ENCODE measurements around the gene NXNL1.

Gene NXNL1

DNA sequence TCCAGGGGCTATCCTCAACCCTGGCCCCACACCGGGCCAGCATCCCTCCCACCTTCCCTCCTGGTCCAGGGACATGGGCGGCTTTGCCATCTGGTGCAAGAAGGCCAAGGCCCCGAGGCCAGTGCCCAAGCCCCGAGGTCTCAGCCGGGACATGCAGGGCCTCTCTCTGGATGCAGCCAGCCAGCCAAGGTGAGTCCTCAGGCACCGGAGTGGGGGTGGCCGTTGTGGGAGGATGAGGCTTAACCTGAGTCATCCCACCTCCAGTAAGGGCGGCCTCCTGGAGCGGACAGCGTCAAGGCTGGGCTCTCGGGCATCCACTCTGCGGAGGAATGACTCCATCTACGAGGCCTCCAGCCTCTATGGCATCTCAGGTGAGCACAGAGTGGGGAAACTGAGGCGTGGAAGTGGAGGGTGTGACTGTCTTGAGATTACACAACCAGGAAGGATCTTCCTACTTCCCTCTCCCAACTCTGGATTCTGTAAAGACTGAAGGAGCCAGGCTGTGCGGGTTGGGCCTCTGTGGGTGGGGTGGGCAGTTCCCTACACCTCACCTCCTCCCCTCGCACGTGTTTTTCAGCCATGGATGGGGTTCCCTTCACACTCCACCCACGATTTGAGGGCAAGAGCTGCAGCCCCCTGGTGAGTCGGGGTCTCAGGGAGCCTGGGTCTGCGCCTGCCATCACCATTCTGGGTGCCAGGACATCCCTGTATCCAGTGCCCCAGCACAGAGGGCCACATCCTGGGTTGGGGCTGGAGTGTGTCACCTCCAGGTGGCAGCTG lies 37.1 kb downstream of the NXNL1 start:
- Histone ChIP-seq H3K27me3 (ENCODE audit: control insufficient read depth, insufficient read depth, low read length) (no peaks in the 10 kb centered on the region), H3K9me3 (ENCODE audit: control insufficient read depth, insufficient read depth, low read length) (no peaks in the 10 kb centered on the region), H3K4me3 (ENCODE audit: low read depth, low read length) (no peak overlapping the region), H3K9ac (ENCODE audit: low read depth, low read length) (no peak overlapping the region), H3K4me1 (ENCODE audit: control insufficient read depth, insufficient read depth, low read length) (no peaks in the 10 kb centered on the region), H3K36me3 (ENCODE audit: control insufficient read depth, insufficient read depth, low read length) (no peaks in the 10 kb centered on the region)

DNA sequence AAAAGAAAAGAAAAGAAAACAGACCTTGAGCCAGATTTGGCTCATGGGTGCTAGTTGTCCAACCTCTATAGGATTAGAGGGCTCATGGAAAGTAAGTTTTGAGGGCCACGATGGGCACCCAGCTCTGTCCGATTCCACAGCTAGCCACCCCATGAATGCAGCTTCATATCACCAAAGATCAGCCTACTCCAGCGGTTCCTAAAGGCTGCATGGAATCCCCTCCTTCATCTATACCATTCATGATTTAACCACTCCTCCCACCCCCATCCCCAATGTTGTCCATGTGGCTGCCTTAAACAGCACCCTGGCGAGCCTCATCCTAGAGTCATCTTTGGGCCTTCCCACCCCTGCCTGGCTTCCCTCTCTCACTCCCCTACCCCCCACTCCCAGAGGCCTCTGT lies 38.8 kb downstream of the NXNL1 start:
- Histone ChIP-seq H3K36me3 (ENCODE audit: control insufficient read depth, insufficient read depth, low read length) (no peaks in the 10 kb centered on the region), H3K4me3 (ENCODE audit: low read depth, low read length) (no peak overlapping the region), H3K9ac (ENCODE audit: low read depth, low read length) (no peak overlapping the region), H3K4me1 (ENCODE audit: control insufficient read depth, insufficient read depth, low read length) (no peaks in the 10 kb centered on the region), H3K27me3 (ENCODE audit: control insufficient read depth, insufficient read depth, low read length) (no peaks in the 10 kb centered on the region), H3K9me3 (ENCODE audit: control insufficient read depth, insufficient read depth, low read length) (no peaks in the 10 kb centered on the region)

DNA sequence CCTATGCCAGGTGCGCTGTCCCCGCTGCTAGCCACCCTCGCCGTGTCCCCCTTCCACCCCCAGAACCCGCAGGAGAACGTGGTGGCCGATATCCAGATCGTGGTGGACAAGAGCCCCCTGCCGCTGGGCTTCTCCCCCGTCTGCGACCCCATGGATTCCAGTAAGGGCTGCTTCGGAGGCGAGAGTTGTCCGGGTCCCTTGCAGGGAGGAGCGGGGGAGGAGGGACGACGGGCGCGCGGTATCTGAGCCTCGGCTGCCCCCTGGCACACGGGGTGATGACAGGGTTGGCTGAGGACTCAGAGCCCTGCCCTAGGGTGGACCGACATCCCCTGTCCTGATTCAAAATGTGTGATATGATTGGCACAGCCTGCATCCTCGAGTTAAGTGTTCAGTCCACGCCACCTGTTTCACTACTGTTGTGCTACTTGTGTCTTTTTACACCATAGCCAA lies 40.2 kb downstream of the NXNL1 start:
- Histone ChIP-seq H3K9me3 (ENCODE audit: control insufficient read depth, insufficient read depth, low read length) (no peaks in the 10 kb centered on the region), H3K4me3 (ENCODE audit: low read depth, low read length) (peak overlapping the region; percentile 93), H3K9ac (ENCODE audit: low read depth, low read length) (peak overlapping the region; percentile 54), H3K4me1 (ENCODE audit: control insufficient read depth, insufficient read depth, low read length) (peaks cover 3% of the 10 kb centered on the region), H3K27me3 (ENCODE audit: control insufficient read depth, insufficient read depth, low read length) (no peaks in the 10 kb centered on the region), H3K36me3 (ENCODE audit: control insufficient read depth, insufficient read depth, low read length) (no peaks in the 10 kb centered on the region)

DNA sequence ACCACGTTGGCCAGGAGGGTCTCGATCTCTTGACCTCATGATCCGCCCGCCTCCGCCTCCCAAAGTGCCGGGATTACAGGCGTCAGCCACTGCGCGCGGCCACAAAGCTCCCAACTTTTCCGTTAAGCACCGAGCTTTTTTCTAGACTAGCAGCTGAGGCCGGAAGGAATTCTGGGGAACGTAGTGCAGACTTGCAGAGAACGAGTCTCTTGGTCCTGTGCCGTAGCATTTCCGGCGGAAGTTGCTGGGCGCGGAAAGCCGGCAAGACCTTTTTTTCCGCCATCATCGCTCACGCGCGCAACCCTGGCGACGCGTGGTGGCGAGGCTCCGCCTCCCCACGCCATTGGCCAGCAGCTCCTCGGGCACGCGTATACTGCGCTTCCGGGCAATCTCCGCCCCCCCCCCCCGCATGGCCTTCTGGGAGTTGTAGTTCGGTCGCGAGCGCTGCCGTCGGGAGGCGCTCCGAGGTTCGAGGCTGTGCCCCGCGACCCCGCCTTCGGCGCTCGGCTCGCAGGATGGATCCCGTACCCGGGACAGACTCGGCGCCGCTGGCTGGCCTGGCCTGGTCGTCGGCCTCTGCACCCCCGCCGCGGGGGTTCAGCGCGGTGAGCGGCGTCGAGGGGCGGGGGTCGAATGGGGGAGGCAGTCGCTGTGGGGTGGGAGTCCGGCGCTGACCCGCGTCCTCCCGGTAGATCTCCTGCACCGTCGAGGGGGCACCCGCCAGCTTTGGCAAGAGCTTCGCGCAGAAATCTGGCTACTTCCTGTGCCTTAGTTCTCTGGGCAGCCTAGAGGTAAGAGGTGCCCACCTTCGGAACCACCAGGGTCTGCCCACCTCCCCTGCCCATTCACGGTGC lies 40.9 kb downstream of the NXNL1 start, which contains the start of gene MVB12A:
Gene MVB12A (plus strand): TSS at position 427 of the 854 bp plus-strand sequence. CDS start 89 bp downstream, at position 516.
- H3K4me1 ChIP-seq (ENCODE audit: control insufficient read depth, insufficient read depth, low read length): peaks cover 4% of the 10 kb centered on the region
- H3K9me3 ChIP-seq (ENCODE audit: control insufficient read depth, insufficient read depth, low read length): no peaks in the 10 kb centered on the region
- no peaks in the 10 kb centered on the region for H3K27me3 ChIP-seq (ENCODE audit: control insufficient read depth, insufficient read depth, low read length)
- peak within 1 kb of the TSS; percentile 78 for H3K9ac ChIP-seq (ENCODE audit: low read depth, low read length)
- peak within 1 kb of the TSS; percentile 93 for H3K4me3 ChIP-seq (ENCODE audit: low read depth, low read length)
- no peaks in the 10 kb centered on the region for H3K36me3 ChIP-seq (ENCODE audit: control insufficient read depth, insufficient read depth, low read length)

DNA sequence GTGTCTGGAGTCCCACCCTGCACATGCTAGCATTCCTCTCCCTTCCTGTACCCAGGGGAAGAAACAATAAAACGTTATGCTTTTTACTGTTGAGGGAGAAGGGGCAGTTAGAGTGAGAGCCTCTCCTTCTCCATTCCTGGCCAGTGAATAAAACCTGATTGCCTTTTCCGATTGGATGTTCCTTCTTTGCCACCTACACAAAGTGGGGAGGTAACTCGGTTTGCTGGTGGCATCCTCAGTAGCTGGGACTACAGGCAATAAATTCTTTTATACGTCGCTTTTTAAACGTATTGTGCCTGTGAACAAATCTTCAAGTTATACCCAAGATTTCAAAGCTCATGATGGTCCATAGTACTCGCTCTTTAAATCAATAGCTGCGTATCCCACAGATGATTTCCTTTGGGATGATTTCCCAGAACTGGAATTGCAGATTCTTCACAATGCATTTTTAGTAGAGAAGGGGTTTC lies 41.5 kb downstream of the NXNL1 start:
- no peaks in the 10 kb centered on the region for H3K9me3 ChIP-seq (ENCODE audit: control insufficient read depth, insufficient read depth, low read length)
- H3K36me3 ChIP-seq (ENCODE audit: control insufficient read depth, insufficient read depth, low read length): no peaks in the 10 kb centered on the region
- peaks cover 7% of the 10 kb centered on the region for H3K4me1 ChIP-seq (ENCODE audit: control insufficient read depth, insufficient read depth, low read length)
- no peaks in the 10 kb centered on the region for H3K27me3 ChIP-seq (ENCODE audit: control insufficient read depth, insufficient read depth, low read length)
- peak overlapping the region; percentile 78 for H3K9ac ChIP-seq (ENCODE audit: low read depth, low read length)
- H3K4me3 ChIP-seq (ENCODE audit: low read depth, low read length): peak overlapping the region; percentile 53

DNA sequence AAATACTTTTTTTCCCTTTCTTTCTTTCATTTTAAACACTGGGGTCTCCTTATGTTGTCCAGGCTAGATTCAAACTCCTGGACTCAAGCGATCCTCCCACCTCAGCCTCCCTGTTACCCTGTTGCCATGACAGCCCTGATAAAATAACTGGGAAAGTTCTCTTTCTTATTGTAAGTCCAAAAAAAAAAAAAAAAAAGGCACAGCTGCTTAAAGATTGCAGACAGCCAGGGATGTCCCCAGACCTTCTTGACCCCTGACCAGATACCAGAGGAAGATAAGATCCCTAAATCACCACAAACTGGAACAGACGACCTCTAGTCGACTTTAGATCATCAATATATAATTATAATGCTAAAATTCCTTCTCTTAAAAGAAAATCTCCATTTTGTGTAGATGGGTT lies 42.0 kb downstream of the NXNL1 start:
- peaks cover 1% of the 10 kb centered on the region for H3K27me3 ChIP-seq (ENCODE audit: control insufficient read depth, insufficient read depth, low read length)
- H3K9ac ChIP-seq (ENCODE audit: low read depth, low read length): no peak overlapping the region
- peaks cover 7% of the 10 kb centered on the region for H3K4me1 ChIP-seq (ENCODE audit: control insufficient read depth, insufficient read depth, low read length)
- peak overlapping the region; percentile 53 for H3K4me3 ChIP-seq (ENCODE audit: low read depth, low read length)
- no peaks in the 10 kb centered on the region for H3K9me3 ChIP-seq (ENCODE audit: control insufficient read depth, insufficient read depth, low read length)
- H3K36me3 ChIP-seq (ENCODE audit: control insufficient read depth, insufficient read depth, low read length): no peaks in the 10 kb centered on the region

DNA sequence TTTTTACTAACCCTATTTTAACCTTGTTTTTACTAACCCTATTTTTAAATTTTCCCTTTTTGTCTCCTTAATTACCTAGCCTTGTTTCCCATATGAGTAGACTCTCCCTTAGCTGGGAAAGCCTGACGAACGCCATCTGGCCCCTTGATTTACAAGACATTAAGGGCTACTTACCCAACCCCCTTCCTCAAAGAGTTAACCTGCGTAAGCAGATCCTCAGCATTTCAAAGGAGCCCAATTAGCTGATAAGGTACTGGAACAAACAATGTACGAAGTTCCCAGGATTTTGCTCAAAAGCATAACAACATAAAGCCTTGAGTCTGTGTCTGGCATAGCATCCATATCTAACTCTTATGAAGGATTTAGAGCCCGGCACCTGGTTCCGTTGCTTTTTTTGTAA lies 45.6 kb downstream of the NXNL1 start:
- peaks cover 11% of the 10 kb centered on the region for H3K4me1 ChIP-seq (ENCODE audit: control insufficient read depth, insufficient read depth, low read length)
- peaks cover 3% of the 10 kb centered on the region for H3K27me3 ChIP-seq (ENCODE audit: control insufficient read depth, insufficient read depth, low read length)
- H3K36me3 ChIP-seq (ENCODE audit: control insufficient read depth, insufficient read depth, low read length): no peaks in the 10 kb centered on the region
- no peak overlapping the region for H3K9ac ChIP-seq (ENCODE audit: low read depth, low read length)
- peak overlapping the region; percentile 27 for H3K4me3 ChIP-seq (ENCODE audit: low read depth, low read length)
- no peaks in the 10 kb centered on the region for H3K9me3 ChIP-seq (ENCODE audit: control insufficient read depth, insufficient read depth, low read length)

DNA sequence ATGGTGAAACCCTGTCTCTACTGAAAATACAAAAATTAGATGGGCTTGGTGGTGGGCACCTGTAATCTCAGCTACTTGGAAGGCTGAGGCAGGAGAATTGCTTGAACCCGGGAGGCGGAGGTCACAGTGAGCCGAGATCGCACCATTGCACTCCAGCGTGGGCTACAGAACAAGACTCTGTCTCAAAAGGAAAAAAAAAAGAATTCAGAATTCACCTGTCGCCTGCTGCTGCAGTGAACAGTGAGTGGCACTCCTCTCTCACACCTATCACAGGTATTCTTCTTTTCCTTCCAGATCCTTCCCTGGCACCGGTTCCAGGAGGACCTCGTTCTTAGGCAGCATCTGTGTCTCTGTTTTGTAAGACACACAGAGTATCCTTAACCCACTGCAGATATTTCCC lies 46.6 kb downstream of the NXNL1 start:
- H3K4me1 ChIP-seq (ENCODE audit: control insufficient read depth, insufficient read depth, low read length): peaks cover 11% of the 10 kb centered on the region
- H3K36me3 ChIP-seq (ENCODE audit: control insufficient read depth, insufficient read depth, low read length): no peaks in the 10 kb centered on the region
- H3K27me3 ChIP-seq (ENCODE audit: control insufficient read depth, insufficient read depth, low read length): peaks cover 3% of the 10 kb centered on the region
- H3K9me3 ChIP-seq (ENCODE audit: control insufficient read depth, insufficient read depth, low read length): no peaks in the 10 kb centered on the region
- H3K9ac ChIP-seq (ENCODE audit: low read depth, low read length): no peak overlapping the region
- no peak overlapping the region for H3K4me3 ChIP-seq (ENCODE audit: low read depth, low read length)

DNA sequence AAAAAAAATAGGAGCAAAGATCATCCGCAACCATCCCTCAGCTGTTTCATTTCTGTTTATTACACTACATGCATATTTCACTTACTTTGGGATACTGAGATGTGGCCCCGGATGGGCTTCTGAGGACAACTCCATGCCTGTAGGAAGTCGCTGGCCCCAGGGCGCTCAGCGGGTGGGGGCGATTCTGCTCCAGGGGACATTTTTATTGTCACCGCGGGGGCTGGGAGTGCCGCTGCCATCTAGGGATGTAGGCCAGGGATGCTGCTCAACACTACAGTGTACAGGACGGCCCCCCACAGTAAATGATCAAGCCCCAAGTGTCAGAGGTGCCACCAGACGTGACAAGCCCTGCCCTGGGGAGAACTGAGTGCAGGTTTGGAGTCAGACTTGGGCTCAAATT lies 48.9 kb downstream of the NXNL1 start:
- H3K27me3 ChIP-seq (ENCODE audit: control insufficient read depth, insufficient read depth, low read length): peaks cover 3% of the 10 kb centered on the region
- no peak overlapping the region for H3K4me3 ChIP-seq (ENCODE audit: low read depth, low read length)
- H3K36me3 ChIP-seq (ENCODE audit: control insufficient read depth, insufficient read depth, low read length): no peaks in the 10 kb centered on the region
- no peak overlapping the region for H3K9ac ChIP-seq (ENCODE audit: low read depth, low read length)
- H3K4me1 ChIP-seq (ENCODE audit: control insufficient read depth, insufficient read depth, low read length): peaks cover 11% of the 10 kb centered on the region
- H3K9me3 ChIP-seq (ENCODE audit: control insufficient read depth, insufficient read depth, low read length): no peaks in the 10 kb centered on the region

DNA sequence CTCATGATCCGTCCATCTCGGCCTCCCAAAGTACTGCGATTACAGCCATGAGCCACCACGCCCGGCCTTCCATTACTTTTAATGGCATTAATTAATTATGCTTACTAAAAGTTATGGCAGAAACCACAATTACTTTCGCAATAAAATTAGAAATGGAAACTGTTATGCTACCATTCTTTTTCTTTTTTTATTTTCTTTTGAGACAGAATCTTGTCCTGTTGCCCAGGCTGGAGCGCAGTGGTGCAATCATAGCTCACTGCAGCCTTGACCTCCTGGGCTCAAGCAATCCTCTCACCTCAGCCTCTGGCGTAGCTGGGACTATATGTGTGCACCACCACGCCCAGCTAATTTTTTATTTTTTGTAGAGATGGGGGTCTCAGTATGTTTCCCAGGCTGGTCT lies 50.7 kb downstream of the NXNL1 start:
- Histone ChIP-seq H3K4me3 (ENCODE audit: low read depth, low read length) (no peak overlapping the region), H3K9ac (ENCODE audit: low read depth, low read length) (no peak overlapping the region), H3K36me3 (ENCODE audit: control insufficient read depth, insufficient read depth, low read length) (no peaks in the 10 kb centered on the region), H3K4me1 (ENCODE audit: control insufficient read depth, insufficient read depth, low read length) (peaks cover 8% of the 10 kb centered on the region), H3K27me3 (ENCODE audit: control insufficient read depth, insufficient read depth, low read length) (peaks cover 3% of the 10 kb centered on the region), H3K9me3 (ENCODE audit: control insufficient read depth, insufficient read depth, low read length) (no peaks in the 10 kb centered on the region)

DNA sequence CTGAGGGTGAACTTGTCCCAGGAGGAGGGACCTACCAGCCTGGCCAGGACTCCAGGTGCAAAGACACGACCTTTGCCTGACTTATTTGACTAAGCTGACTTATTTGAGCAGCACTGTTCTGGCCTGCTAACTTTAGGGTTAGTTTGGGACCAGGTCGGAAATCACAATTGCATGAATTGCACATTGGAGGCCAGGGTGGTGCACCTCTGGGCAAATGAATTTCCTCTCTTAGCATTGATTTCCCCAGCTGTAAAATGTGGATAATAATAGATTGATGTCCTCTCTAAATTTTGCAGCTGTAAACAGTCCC lies 53.9 kb downstream of the NXNL1 start:
- Histone ChIP-seq H3K9ac (ENCODE audit: low read depth, low read length) (no peak overlapping the region), H3K36me3 (ENCODE audit: control insufficient read depth, insufficient read depth, low read length) (peaks cover 5% of the 10 kb centered on the region), H3K27me3 (ENCODE audit: control insufficient read depth, insufficient read depth, low read length) (no peaks in the 10 kb centered on the region), H3K9me3 (ENCODE audit: control insufficient read depth, insufficient read depth, low read length) (no peaks in the 10 kb centered on the region), H3K4me1 (ENCODE audit: control insufficient read depth, insufficient read depth, low read length) (peaks cover 3% of the 10 kb centered on the region), H3K4me3 (ENCODE audit: low read depth, low read length) (no peak overlapping the region)
